Anterior cingulate cortex (tissue), 58 donors: Measurements from ENCODE around the gene KIAA0408.

Source experiments
- DNase-seq, 58 donors: peaks; one replicate each; lab custom pipeline; 2025; lab: John Stamatoyannopoulos, UW

Gene KIAA0408

GRCh38 chr6:127459231-127459641 lies at the start of gene KIAA0408:
Gene KIAA0408, minus strand, starts transcription at chr6:127459389. Its CDS starts 5,408 bp downstream, at chr6:127453981.
- DNase-seq: peak in 6 of 58 donors; percentile 6 to 28 (median 8)

DNA sequence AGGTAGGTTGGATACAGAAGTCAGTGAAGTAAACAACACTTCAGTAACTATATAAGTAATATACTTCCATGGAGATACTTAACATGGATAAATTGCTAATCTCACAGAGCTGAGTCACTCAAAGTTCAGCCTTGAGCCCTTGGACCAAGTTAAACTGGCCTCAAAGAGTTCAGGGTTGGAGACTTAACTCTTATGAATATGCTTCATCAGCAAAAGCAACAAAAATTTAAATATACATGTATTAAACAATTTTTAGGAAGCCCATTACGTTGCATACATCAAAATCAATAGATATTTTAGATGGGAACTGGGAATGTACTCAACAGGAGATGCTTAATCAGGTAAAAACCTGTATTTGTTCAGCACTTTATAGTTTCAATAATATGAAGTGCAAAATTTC lies 47.7 kb upstream of the KIAA0408 start:
- no peak for DNase-seq

DNA sequence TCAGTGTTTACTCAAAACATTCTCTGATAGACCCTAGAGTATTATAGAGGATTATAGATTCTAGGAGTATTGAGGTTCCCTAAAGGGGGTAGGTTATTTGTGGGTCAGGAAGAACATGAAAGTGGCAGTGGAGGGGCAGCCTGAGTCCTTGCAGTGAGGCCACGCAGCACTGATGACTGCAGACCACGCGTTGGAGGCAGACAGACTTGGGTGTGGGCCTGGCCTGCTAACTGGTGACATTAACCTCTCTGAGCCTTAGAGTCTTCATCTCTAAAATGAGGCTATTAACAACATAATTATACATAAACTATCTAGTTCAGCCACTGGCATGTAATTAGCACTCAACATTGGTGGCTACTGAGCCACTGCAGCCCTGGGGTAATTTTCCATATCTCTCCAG lies 43.8 kb upstream of the KIAA0408 start:
- no peak for DNase-seq

DNA sequence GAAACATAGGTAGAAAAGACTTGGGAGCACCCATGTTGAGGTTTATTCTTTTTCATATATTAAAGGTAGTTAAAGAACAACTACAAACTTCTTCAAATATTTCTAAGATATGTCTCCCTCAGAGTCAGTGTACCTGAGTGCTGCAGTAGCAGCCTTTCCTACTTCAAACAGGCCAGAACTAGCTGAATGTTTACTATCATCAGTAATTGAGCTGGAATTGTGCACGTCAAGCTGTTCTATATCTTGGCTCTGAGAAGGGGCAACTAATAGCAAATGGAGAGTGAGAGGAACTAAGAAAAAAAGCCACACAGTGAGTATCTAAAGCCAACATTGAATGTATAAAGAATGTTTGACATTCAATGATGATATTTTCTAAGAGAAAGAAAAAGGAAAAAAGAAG lies 38.2 kb upstream of the KIAA0408 start:
- DNase-seq: no peak

- DNase-seq: no peak
These were observed 37.3 kb upstream of the KIAA0408 start for GRCh38 chr6:127496471-127496870.

- no peak for DNase-seq
These were observed 35.1 kb upstream of the KIAA0408 start for GRCh38 chr6:127494240-127494767.

DNA sequence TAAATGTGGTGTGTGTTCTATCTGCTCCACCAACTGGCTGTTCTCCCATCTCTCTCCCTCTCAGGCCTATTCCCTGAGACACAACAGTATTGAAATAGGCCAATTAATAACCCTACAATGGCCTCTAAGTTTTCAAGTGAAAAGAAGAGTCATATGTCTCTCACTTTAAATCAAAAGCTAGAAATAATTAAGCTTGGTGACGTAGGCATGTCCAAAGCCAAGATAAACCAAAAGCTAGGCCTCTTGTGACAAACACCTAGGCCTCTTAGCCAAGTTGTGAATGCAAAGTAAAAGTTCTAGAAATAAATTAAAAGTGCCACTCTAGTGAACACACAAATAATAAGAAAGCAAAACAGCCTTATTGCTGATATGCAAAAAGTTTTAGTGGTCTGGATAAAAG lies 30.1 kb upstream of the KIAA0408 start:
- DNase-seq: no peak

- DNase-seq: no peak
These were observed 27.7 kb upstream of the KIAA0408 start for GRCh38 chr6:127486934-127487333.

GRCh38 chr6:127484212-127484863 lies 25.1 kb upstream of the KIAA0408 start:
- peak in 1 of 58 donors; percentile 12 for DNase-seq

- no peak for DNase-seq
These were observed 24.3 kb upstream of the KIAA0408 start for GRCh38 chr6:127483399-127484055.

DNA sequence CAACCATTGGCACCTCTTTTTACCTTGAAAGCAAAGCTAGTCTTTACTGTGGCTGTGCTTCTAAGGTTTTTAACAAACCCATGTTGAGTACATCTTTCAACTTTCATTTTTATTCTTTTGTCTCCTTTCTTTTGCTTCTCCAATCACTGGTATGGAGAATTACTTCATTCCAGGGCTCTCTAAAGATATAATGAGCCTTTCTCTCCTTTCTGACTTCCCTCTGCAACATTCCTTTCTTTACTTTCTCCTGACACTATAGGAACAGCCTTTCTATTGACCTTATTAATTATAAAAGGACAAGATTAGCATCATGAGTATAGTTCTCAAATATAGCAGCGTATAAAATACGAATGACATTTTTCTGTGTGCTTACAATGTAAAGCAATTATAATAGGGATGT lies 23.1 kb upstream of the KIAA0408 start:
- no peak for DNase-seq

GRCh38 chr6:127481628-127482027 lies 22.4 kb upstream of the KIAA0408 start:
- no peak for DNase-seq

DNA sequence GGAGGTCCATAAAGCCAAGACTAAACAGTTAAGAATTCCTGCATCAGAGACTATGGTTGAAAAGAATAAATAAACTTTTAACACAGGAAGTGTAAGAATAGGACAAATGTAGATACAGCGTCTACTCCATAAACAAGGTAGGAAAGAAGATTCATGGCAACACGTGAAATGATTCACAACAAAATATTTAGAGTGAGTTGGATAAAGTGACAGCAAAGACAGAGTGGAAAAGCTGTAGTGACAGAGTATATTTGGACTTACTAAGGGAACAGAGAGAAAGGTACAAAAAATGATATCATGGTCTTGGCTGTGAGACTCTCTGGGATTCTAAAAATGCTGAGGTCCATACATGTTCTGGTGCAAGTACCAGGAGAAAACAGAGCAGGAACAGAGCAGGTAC lies 21.9 kb upstream of the KIAA0408 start:
- DNase-seq: no peak

DNA sequence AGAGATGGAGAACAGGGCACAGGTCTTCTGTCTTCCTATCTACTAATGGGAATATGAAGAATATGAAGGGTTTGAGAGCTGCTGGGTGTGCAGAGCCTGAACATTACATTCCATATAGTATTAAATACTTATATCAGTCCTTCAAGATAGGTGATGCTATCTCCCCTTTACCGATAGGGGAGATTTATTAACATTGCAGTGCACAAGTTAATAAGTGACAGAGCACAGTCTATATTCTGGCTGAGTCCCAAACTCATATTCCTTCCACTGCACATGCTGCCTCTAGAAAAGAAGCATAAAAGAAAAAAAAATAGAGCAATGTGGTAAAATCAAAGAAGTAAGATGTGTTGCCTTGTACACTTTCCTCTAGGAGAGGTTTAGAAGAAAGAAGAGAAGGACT lies 18.5 kb upstream of the KIAA0408 start:
- DNase-seq: no peak

DNA sequence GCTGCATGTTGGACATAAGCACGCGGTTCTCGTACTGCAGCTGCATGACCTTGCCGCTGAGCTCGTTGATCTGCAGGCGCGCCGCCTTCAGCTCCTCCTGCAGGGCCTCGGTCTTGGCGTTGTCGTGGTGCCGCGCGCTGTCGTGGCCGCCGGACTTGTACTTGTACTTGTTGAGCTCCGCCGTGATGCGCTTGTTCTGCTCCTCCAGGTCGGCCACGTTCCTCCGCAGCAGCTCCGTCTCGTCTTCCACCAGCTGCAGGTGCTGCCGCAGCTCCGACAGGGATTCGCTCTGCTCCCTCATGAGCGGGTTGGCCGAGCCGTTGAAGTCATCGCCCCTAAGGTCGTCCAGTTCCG lies 16.6 kb upstream of the KIAA0408 start:
- DNase-seq: no peak

DNA sequence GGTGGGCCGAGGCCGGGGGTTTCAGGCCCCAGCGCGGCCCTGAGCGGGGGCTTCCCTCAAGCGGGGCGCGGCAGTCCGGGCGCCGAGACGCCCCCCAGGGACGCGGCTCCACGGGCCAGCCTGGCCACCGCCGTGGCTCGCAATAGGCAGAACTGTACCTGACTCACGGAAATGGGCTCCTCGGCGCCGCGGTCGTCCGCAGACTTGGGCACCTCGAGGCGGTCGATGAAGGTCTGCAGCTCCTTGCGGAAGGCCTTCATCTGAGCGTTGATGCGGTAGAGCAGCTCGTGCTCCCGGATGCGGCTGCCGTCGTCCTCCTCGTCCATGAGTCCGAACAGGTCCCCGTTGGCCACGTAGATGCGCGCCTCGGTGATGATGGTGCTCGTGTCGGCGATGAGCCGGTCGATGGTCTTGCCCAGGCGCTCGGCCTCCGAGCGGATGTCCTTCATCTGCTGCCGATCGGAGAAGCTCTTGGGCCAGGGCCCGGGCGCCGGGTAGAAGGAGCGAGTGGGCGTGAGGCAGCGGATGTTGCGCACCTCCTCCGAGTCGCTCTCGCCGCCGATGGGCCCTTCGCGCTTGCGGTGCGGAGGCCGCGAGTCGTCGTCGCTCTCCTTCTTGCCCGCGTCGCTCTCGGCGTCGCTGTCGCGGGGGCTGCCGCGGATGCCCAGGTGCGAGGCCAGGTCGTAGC lies 16.1 kb upstream of the KIAA0408 start:
- no peak for DNase-seq

DNA sequence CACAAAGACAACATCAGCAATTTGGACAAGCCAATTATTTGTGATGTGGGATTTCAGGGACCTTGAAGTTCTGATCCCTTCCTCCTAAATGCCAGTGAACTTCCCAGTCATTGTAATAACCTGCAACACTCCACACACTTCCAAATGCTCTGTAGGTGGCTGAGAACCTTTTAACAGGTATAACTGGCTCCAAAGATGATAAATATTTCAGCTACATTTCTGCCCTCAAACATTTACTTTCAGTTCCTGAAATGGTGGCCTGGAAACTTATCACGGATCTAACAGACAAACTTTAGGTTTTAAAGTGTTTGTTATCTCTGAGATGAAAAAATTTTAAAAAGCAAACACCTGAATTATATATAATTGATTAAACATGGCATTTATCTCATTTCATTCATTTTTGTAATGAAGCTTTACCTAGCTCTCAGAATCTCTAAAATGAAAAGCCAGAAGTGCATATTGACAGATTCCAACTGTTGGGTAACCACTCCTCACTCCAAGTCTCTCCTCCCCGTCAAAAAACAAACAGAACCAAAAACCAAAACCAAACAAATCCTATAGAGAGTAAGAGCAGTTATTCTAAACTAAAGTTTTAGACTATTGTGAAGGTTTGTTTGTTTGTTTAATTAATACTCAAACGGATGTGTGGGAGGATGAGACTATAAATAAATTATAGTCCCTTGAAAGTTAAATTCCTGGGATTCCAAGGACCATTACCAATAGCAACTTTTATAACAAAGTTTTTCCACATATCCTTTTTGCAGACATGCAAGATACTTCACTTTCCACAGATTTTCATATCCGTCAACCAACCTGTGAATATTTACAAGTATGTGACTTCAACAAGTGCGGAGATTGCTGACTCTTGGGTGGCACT lies 12.4 kb upstream of the KIAA0408 start:
- no peak for DNase-seq

DNA sequence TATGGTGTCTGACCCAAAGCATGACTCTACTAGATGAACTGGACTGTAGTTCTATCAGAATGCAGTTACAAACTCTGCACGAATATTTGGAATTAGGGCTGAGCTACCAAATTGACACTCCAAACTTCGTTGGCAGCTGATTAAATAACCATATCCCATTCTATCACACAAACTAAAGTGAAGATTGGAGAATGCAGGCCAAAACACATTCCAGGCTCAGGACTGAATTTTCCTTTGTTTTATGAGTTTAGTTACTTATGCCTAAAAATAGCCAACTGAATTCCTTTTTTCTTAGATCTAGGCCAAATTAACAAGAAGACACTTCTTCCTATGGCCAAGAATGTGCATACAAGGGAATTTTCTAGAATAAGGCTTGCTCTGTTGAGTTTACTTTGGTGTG lies 9.7 kb upstream of the KIAA0408 start:
- DNase-seq: no peak

DNA sequence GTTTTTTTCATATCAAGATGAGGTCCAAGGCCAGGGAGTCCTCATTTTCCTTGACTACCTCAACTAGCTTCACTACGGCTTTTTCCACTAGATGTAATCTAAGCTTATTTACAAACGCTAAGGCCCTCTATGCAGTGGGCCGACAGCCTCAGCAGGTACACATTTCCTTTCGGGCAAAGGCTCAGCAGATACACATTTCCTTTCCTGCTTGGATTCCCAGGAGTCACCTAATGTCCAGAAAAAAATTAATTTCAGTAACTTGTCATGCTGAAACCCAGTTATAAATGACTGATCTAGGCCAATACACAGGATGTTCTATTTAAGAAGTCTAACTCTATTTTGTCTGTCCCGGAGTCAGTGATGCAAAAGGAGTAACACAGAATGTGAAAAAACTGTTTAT lies 7.2 kb upstream of the KIAA0408 start:
- no peak for DNase-seq

- DNase-seq: peak in 39 of 58 donors; percentile 4 to 81 (median 42)
These were observed 5.8 kb upstream of the KIAA0408 start for GRCh38 chr6:127464881-127465459.
